HUDEP-2 (cell line): ENCODE data around the gene RNF182.

Experiments used
- DNase-seq, 76 experiments: peaks; one replicate each; lab custom pipeline; 2025; ENCODE audit not compliant: unreplicated experiment in 76 of 76; lab: John Stamatoyannopoulos, UW

RNF182 gene

GRCh38 chr6:14026831-14027539 is 102.2 kb downstream of the RNF182 start:
- DNase-seq, result no peak

DNA sequence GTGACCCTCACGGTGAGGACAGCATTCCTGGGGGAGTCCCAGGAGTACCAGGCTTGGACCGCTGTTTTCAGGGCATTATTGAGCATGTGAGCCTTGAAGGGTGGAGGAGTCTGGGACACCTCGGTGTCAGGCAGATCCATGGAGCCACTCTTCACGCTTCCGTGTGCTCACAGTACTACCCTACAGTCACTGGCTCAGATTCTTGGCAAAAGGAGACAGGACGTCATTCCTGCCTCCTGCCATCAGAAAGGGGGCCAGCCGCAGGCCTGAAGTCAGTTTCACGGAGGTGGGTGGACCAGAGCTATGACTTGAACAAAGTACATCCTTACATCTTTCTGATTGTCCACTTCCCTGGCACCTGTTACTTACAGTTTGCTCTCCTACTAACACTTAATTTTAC is 103.9 kb downstream of the RNF182 start:
- DNase-seq, result no peak

GRCh38 chr6:14029605-14030004 is 104.9 kb downstream of the RNF182 start:
- DNase-seq, result no peak
